Measurements from ENCODE around the gene ACER3.

- TF ChIP-seq CTCF (IDR thresholded peaks at IDR 0.05; ENCODE audit: poor library complexity) (no peak), EZH2 (IDR thresholded peaks at IDR 0.05; ENCODE audit: borderline replicate concordance) (no peak)
Observed at GRCh38 chr11:77024745-77025144, 164.0 kb downstream of the ACER3 start.

All from hepatocyte (in vitro differentiated cells).